Measurements from ENCODE around the gene OGT.
A peak's percentile ranks its signal among the peaks of the same experiment; 100 is the strongest.
"Not testable (repeated sequence)": the region's sequence is repeated elsewhere in the genome, so short reads cannot be mapped to it uniquely, and the experiment has no call there.

The OGT gene

DNA sequence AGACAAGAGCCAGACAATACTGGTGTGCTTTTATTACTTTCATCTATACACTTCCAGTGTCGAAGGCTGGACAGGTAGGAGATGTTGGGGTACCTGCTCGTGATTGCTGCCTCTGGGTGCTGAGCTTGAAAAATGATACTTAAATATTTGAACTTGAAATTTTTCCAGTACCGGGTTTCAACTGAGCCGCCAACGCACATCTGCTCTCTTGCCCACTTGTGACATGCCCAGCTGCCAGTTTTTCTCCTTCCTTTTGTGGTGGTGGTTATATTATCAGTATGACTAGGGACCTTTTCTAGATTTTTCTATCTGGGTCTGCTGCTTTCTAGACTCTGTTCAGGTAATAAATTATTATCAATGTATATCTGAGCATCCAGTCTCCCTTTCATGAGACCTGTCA, 3.4 kb downstream of the OGT start:
- FAIRE-seq, result no peak

DNA sequence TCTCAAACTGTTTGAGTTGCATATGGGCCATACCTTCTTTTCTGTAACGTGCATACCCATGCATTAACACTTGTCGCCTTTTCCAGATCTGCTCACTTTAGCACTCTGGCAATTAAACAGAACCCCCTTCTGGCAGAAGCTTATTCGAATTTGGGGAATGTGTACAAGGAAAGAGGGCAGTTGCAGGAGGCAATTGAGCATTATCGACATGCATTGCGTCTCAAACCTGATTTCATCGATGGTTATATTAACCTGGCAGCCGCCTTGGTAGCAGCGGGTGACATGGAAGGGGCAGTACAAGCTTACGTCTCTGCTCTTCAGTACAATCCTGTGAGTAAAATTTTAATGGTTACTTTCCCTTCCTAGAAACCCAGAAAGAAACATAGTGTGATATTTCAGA, 4.8 kb downstream of the OGT start:
- no peak for DNase-seq (ENCODE audit: extremely low spot score, insufficient read length, low read depth)
- no peak for FAIRE-seq

More for the DNA sequence above, 3.4 kb downstream of the OGT start:
- no peak for DNase-seq (ENCODE audit: extremely low spot score, insufficient read length, low read depth)

DNA sequence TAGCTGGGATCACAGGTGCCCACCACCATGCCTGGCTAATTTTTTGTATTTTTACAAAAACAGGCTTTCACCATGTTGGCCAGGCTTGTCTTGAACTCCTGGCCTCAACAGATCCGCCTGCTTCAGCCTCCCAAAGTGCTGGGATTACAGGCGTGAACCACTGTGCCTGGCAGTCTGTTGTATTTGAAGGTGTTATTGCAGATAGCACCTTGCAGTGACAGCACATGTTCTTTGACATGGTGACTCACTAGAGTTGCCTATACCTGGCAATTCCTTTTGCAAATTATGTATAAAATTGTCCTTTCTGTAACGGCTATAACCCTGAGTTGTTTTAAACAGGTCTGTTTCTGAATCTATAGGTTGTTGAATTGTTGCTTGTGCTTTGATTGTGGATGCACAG, 7.9 kb downstream of the OGT start:
- peak; percentile 31 for FAIRE-seq
- DNase-seq (ENCODE audit: extremely low spot score, insufficient read length, low read depth), result no peak

DNA sequence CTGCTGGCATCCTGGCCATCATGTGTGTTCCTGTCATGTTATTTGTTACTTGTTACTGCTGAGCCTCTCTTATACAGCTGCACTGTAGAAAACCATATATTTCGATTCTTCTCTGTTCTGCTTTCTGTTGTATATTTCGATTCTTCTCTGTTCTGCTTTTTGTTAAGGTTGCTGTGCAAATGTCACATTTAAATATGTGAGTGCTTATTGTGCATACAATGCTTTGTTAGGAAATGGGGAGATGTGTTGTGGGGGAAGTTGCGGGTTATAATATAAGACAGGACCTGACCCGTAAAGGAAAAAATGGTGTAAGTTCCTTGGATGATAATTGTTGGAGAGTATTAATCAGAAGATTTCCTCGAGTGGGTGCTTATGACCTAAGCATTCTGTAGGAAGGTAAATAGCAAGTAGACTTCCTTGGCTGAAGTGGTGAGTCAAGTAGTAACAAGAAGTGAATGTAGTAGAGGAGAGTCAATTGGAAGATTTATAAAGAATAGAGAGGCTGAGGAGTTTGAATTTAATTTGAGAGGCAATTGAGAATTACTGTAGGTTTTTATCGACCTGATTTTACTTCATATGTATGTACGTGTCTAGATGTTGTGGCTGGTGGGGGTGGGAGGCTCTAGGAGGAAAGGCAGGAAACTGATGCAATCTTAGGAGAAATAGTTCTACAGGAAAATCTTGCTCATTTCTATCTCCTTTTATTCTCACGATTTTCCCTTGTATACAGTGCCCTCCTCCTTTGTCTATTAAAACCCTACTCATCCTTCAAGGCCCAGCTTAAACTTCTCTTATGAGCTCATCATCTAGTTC, 8.5 kb downstream of the OGT start:
- DNase-seq (ENCODE audit: extremely low spot score, insufficient read length, low read depth) (no peak), FAIRE-seq (peak; percentile 64)

DNA sequence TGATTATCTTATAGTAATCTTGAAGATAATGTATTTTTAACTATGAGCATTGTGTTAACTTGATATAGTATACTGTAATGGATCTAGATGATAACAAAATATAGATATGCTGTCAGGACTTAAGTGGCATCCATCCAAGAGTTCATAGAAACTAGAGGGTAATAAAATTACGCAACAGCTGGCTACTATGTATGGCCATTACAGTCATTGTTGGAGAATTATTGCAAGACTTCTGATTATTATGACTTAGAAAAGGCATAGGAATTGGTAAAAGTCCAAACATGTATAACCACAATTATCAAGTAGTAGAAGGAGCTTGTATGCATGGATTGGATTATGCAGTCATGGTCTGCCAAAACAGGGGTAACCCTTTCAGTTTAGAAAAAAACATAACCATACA, 9.5 kb downstream of the OGT start:
- DNase-seq (ENCODE audit: extremely low spot score, insufficient read length, low read depth), result no peak
- no peak for FAIRE-seq

DNA sequence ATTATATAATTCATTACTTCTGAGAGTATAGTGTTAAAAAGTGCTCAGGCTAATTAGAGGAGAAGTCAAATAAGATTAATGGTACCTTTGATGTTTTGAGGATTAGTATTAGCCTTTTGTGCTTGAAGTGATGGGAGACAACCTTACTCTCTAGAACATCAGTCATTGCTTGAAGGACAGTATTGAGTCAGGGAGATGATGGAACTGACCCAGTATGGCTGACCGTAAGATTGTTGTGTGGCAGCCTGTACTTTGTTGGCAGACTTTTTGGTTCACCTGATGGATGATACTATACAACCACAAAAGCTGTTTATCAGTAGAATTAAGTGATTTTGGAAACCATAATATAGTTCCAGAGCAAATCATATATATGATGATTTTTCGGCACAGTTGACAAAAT, 9.9 kb downstream of the OGT start:
- DNase-seq (ENCODE audit: extremely low spot score, insufficient read length, low read depth) (no peak), FAIRE-seq (no peak)

DNA sequence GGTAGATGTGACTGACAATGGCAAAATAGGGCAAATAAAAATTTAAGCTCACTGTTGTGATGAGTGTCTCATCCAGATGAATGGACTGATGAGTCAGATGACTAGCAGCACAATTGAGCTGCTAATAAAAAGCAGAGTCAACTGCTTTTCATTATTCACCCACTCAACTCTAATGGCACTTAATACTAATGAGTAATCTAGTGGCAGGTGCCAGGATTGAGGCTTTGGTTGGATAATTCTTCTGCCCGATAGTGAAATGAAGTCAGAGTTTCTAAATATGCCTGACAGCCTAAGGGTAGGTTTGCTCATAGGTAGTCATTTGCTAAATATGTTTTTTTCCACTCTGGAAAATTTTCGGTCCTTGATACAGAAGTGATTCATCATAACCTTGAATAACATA, 10.4 kb downstream of the OGT start:
- no peak for DNase-seq (ENCODE audit: extremely low spot score, insufficient read length, low read depth)

DNA sequence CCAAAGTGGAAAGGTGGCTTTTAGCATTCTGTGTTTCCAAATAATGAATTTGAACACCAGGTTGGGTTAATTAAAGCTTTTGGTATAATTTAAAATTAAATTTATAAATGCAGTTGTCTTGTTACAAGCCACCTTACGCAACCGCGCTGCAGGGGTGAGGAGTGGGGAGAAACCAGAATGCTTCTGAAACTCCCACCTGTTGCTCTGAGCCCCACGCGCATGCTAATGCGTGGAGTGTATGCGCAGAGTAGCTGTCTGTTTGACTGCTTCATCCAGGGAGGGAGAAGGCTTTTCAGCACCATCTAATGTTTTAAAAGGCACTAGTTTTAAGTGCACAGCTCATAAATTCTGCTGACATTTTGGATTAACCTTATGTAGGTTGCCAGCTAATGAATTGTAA, 12.5 kb downstream of the OGT start:
- DNase-seq (ENCODE audit: extremely low spot score, insufficient read length, low read depth) (no peak), FAIRE-seq (no peak)

More for the DNA sequence above, 10.4 kb downstream of the OGT start:
- no peak for FAIRE-seq

DNA sequence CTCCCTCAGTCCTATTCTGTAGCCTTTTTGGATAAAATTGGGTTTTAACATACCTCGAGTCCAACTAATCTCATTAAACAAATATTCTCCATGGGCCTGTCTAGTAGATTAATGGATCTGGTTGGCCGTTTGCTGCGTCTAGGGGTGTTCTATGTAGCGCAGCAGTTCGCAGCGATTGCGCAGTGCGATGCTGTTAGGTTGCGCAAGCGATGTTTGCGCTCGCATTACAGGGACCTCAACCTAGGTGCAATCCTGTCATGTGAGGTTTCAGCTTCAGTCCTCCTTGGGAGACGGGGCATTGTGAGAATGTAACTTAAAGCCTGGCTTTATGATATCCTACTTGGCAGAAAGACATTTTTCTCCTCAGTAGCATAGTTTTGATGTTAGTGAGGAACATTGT, 14.0 kb downstream of the OGT start:
- DNase-seq (ENCODE audit: extremely low spot score, insufficient read length, low read depth) (no peak), FAIRE-seq (no peak)

DNA sequence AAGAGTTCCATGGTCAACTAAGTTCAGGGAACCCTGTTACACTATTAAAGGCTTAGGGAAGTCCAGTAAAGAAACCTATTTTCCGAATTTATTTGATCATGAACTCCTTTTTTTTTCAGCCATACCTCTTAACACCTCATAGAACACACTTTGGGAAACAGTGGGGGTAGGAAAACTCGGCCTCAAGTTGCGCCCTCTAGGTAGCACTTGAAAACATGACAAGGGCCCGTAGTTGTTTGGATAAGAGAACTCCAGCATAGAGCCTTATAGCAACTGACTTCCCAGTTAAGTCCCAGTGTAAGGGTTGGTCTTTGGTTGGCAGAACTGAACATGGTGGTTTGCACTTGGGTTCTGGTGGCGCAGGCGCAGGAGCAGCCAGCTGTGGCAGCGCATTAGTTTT, 14.4 kb downstream of the OGT start:
- no peak for FAIRE-seq
- DNase-seq (ENCODE audit: extremely low spot score, insufficient read length, low read depth), result no peak

DNA sequence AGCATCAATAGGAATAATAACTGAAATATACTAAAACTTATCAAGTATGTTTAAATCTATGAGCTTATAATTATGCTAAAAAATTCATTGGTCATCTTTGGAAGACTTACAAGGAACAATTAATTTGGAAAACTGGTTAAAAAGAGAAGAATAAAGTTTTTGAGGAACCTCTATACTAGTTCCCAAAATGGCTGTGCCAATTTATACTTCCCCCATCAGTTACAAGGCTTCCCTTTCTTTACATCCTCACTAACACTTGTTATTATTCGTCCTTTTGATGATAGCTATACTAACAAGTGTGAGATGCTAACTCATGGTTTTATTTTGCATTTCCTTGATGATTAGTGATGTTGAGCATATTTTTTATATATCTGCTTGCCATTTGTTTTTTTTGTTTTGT, 17.1 kb downstream of the OGT start:
- FAIRE-seq, result no peak
- no peak for DNase-seq (ENCODE audit: extremely low spot score, insufficient read length, low read depth)

DNA sequence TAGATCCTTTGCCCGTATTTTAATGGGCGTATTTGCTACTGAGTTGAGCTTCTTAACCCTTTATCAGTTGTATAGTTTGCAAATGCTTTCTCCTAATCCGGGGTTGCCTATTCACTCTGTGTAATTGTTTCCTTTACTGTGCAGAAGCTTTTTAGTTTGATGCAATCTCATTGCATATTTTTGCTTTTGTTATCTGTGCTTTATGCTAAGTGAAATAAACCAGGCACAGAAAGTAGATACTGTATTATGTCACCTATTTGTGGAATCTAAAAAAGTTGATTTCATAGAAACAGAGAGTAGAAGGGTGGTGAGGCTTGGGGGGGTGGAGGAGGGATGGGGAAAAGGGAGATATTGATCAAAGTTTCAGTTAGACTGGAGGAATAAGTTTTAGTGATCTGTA, 17.7 kb downstream of the OGT start:
- FAIRE-seq, result no peak
- DNase-seq (ENCODE audit: extremely low spot score, insufficient read length, low read depth), result no peak

DNA sequence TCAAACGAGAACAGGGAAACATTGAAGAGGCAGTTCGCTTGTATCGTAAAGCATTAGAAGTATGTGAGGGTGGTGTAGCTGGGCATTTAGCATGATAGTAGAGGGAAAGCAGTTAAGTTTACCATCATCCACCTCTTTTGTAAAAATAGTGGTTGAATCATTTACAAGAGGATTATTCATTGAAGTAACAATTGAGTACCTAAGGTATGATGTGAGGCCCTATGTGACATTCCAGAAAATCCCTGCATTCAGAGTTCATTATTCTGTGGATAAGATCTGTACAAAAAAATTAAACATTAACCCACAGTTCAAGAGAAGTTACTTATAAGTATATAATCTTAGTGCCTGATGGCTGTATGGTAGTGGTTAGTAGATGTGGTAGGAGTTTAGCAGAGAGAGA, 23.1 kb downstream of the OGT start:
- no peak for FAIRE-seq
- DNase-seq (ENCODE audit: extremely low spot score, insufficient read length, low read depth), result no peak

DNA sequence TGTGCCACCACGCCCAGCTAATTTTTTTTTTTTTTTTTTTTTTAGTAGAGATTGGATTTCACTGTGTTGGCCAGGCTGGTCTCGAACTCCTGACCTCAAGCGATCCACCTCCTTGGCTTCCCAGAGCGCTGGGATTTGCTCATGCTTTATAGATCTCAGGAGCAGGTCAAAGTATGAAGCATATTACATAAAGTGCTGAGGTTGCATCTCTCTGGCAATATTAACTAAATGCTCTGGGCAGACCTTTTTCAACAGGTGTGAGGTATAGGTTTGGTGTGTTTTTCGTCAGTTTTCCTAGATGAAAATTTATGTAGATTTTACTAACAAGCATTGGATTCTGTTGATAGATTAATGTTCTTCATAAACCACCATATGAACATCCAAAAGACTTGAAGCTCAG, 26.0 kb downstream of the OGT start:
- DNase-seq (ENCODE audit: extremely low spot score, insufficient read length, low read depth), result no peak
- no peak for FAIRE-seq

DNA sequence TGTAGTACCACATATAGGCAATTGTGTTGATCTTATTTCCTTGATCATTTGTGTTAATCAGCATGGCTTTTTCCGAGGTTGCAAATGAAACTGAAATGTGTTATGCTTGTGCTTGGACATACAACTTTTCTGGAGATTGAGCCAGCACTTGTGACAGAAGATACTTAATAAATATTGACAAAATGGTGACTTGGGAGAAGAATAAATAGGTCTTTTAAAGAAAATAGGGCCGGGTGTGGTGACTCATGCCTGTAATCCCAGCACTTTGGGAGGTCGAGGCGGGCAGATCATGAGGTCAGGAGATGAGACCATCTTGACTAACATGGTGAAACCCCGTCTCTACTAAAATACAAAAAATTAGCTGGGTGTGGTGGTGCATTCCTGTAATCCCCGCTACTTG, 26.9 kb downstream of the OGT start:
- not testable (repeated sequence) for DNase-seq (ENCODE audit: extremely low spot score, insufficient read length, low read depth); FAIRE-seq

DNA sequence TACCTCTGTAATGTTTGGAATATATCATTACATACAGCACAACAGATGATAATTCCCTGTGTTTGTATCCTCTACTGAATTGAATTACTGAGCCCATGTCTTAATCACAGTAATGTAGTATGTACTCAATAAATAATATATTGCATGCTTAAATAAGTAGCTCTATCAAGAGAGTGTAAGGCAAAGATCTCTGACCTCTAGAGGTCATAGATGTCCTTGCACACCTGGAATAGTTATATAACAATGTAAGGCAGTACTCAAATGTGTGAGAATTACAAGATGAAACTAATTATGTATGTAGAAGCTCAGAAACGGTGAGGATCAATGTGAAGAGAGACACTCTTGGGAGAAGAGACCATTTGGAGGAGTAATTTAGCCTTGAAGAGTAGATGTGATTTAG, 31.0 kb downstream of the OGT start:
- DNase-seq (ENCODE audit: extremely low spot score, insufficient read length, low read depth), result no peak
- no peak for FAIRE-seq

DNA sequence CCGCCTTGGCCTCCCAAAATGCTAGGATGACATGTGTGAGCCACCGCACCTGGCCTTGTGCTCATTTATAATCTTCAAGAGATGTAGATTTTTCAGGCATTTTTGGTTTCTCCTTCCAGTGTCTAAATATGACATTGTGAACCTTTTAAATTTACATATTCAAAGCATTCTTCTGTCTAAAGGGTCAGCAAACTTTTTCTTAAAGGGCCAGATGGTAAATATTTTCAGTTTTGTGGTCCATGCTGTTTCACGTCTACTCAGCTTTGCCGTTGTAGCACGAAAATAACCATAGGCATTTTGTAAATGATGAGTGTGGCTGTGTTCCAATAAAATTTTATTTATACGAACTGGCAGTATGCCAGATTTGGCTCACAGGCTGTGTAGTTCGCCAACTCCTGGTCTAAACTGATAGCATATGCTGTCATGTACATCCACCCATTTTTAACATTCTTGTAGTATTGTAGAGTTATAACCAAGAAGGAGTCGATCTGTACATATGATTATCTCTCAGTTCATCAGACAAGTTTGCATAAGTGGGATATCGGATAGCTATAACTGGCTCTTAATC, 32.7 kb downstream of the OGT start:
- DNase-seq (ENCODE audit: extremely low spot score, insufficient read length, low read depth) (no peak), FAIRE-seq (no peak)

DNA sequence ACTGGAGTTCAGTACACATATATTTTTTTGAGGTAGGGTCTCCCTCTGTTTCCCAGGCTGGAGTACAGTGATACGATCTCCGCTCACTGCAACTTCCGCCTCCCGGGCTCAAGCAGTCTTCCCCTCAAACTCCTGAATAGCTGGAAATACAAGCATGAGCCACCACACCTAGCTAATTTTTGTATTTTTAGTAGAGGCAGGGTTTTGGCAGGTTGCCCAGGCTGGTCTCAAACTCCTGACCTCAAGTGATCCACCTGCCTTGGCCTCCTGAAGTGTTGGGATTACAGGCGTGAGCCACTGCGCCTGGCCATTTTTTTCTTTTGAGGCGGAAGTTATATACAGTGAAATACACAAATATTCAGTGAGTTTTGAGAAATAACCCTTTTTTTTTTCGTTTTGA, 38.5 kb downstream of the OGT start:
- DNase-seq (ENCODE audit: extremely low spot score, insufficient read length, low read depth); FAIRE-seq: not testable (repeated sequence)

DNA sequence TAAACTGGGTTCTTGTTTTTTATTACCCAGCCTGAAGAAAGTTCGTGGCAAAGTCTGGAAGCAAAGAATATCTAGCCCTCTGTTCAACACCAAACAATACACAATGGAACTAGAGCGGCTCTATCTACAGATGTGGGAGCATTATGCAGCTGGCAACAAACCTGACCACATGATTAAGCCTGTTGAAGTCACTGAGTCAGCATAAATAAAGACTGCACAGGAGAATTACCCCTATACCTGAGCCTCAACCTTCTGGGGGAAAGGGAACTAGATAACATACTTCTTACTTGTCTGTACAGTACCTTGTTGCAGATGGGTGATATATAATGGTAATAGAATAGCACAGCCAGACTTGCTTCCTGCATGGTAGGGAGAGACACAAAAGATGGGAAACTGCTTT, 40.7 kb downstream of the OGT start:
- DNase-seq (ENCODE audit: extremely low spot score, insufficient read length, low read depth) (no peak), FAIRE-seq (no peak)

DNA sequence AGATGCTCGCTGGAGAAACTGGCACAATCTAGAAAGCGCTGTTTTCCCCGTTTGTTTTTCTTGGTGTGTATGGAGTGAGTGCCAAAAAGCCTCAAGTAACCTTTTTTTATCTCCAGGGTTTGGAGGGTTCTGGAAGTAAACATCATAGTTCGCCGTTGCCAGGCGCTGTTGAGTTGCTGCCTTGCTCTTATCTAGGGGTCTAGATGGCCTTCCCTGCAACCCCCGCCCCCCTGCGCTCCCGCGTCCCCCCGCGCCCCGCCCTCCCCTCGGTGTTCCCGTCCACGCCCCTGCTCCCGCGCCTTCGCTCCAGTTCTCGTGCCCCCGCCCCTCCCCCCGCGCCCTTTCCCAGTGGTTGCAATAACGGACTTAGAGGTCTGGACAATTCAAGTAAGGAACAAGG, 44.8 kb downstream of the OGT start:
- FAIRE-seq (no peak), DNase-seq (ENCODE audit: extremely low spot score, insufficient read length, low read depth) (no peak)

DNA sequence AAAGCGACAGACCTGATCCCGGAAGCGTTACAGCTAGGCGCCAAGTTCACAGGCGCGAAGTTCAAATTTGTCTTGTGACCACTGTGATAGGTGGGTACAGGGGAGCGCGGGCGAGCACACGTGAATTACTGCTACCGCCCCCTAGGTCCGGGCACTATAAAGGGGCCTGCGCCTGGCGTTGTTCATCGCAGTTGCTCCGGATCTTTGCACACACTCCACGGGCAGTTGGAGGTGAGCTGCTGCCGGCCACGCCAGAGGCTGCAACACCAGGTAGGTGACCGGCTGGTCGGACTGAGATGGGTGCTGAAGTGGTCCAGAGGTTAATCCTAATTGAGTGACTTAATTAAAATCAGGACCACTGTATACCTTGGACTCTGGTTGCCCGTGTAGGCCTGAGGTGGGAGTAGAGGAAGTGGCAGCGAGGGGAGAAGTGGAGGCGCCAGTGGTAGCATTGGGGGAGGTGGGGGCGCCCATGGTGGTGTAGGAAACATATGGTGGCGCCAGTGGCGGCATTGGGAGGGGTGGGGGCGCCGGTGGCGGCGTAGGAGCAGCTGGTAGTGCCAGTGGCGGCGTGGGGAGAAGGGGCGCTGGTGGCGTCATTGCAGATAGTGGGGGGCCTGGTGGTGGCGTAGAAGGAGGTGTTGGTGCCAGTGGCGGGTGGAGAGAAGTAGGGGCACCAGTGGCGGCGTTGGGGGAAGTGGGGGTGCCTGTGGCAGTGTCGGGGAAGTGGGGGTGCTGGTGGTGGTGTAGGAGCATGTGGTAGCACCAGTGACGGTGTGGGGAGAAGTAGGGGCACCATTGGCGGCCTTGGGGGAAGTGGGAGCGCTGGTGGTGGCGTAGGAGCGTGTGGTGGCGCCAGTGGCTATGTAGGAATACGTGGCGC, 45.6 kb downstream of the OGT start, which contains the start of gene GCNA:
Gene GCNA, plus strand, starts transcription at position 185 of the 883 bp plus-strand sequence. CDS start 2,385 bp downstream, outside the sequence.
- DNase-seq (ENCODE audit: extremely low spot score, insufficient read length, low read depth) (no peak), FAIRE-seq (no peak)
